ENCODE measurements around the gene SUSD1.

SUSD1 gene

DNA sequence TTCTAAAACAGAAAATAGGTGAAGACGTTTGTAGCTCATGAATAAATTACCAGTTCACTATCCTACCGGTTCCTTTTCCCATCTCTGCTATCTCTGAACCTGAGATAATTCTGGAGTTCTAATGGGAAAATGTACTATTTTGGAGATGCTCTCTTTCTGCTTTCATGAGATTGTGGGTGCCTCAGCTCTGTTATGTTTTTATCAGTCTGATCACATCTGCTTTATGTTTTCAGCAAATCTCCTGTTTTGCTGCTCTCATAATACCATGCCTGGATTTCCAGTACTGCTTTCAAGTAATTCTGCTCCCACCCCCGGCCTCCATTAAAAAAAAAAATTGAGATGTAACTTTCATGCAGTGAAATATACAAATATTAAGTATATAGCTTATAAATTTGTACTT is 9.1 kb upstream of the SUSD1 start:
- no peaks in the 10 kb centered on the region for H3K36me3 Mint-ChIP-seq

DNA sequence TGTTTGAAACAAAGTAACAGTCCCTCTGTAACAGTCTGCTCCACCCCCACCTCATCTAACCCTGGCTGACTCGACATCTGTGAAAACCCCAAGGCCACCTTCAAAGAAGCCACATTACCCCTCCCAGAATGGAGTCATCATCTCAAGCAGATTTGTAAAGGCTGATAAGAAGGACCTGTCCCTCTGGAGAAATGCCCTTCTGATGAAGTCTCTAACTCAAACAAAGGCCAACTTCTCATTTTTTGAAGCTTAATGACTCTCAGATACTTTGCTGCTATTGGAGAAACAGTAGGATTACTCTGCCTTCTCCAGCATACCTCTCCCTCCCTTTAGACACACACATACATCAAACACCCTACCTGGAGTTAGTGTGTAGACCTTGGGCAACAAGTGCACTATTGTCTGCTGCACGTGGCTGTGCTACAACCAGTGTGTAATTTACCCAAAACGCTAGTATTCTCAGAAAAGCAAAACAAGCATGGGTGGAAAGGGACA is 5.3 kb upstream of the SUSD1 start:
- H3K4me1 Mint-ChIP-seq = peaks cover 55% of the 10 kb centered on the region
- peaks cover 8% of the 10 kb centered on the region for H3K9me3 Mint-ChIP-seq
- no peak overlapping the region for H3K4me3 Mint-ChIP-seq
- H3K27me3 Mint-ChIP-seq = no peaks in the 10 kb centered on the region
- H3K27ac Mint-ChIP-seq = peak overlapping the region; percentile 85
- H3K36me3 Mint-ChIP-seq = no peaks in the 10 kb centered on the region

More for the DNA sequence above, 9.1 kb upstream of the SUSD1 start:
- no peaks in the 10 kb centered on the region for H3K27me3 Mint-ChIP-seq
- peaks cover 8% of the 10 kb centered on the region for H3K9me3 Mint-ChIP-seq
- H3K4me1 Mint-ChIP-seq = peaks cover 27% of the 10 kb centered on the region
- H3K4me3 Mint-ChIP-seq = no peak overlapping the region
- no peak overlapping the region for H3K27ac Mint-ChIP-seq

DNA sequence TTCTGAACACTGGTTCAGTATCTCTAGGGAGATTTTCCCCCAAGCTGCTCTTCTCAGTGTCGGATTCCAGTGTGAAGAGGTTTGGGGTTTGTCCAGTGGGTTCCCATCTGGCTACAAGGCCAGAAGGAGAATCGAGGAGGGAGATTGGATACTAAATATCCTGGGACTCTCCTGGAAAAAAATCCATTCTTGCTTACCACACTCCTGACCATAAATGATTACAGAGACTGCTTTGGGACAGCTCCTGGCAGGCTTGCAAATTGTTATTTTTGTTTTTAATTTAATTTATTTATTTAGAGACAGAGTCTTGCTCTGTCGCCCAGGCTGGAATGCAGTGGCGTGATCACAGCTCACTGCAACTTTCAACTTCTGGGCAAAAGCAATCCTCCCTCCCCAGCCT is 4.7 kb upstream of the SUSD1 start:
- no peaks in the 10 kb centered on the region for H3K36me3 Mint-ChIP-seq
- H3K4me1 Mint-ChIP-seq = peaks cover 58% of the 10 kb centered on the region

DNA sequence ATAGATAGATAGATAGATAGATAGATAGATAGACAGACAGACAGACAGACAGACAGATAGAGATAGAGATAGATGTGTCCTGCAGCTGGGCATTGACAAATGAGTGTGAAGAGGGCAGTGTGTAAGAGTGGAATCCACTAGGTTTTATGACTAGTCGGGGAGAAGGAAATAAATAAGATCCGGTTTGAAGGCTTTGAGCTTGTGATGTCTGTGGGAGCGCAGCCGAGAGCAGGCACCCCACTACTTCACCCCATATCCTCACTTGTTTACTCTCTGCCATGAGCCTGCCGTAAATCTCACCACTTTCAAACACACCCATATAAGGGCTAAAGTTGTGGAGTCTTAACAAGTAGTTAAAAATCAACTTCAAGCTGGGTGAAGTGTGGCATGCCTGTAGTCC is 1.4 kb upstream of the SUSD1 start:
- peaks cover 4% of the 10 kb centered on the region for H3K36me3 Mint-ChIP-seq
- peak overlapping the region; percentile 0 for H3K4me3 Mint-ChIP-seq
- H3K27me3 Mint-ChIP-seq = no peaks in the 10 kb centered on the region
- H3K9me3 Mint-ChIP-seq = no peaks in the 10 kb centered on the region
- H3K27ac Mint-ChIP-seq = peak overlapping the region; percentile 0
- peaks cover 74% of the 10 kb centered on the region for H3K4me1 Mint-ChIP-seq

More for the DNA sequence above, 4.7 kb upstream of the SUSD1 start:
- Mint-ChIP-seq H3K9me3 (peaks cover 8% of the 10 kb centered on the region), H3K4me3 (no peak overlapping the region), H3K27me3 (no peaks in the 10 kb centered on the region), H3K27ac (no peak overlapping the region)

DNA sequence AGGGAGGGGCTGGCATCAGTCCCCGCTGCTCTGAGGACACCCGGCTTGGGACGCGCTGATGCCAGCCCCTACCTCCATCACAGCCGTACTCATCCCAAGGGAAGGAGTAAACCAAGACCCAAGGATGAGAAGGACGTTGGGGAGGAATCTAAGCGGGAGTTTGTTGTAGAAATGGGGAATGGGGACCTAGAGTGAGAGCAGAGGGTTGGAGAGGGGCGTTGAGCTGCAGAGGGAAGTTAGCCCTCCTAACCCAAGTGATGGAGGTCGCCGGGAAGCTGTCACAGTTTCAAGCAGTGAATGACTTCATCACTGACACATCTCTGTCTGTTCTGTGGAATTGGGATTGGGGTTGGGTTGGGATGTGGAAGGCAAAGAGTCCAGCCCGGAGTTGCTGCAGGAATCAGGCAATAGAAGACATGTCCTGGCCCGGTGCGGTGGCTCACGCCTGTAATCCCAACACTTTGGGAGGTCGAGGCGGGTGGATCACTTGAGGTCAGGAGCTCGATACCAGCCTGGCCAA is 759 bp upstream of the SUSD1 start:
- Mint-ChIP-seq H3K36me3 (peaks cover 4% of the 10 kb centered on the region), H3K9me3 (no peaks in the 10 kb centered on the region), H3K27ac (no peak overlapping the region), H3K4me3 (peak overlapping the region; percentile 75), H3K4me1 (peaks cover 68% of the 10 kb centered on the region), H3K27me3 (no peaks in the 10 kb centered on the region)

DNA sequence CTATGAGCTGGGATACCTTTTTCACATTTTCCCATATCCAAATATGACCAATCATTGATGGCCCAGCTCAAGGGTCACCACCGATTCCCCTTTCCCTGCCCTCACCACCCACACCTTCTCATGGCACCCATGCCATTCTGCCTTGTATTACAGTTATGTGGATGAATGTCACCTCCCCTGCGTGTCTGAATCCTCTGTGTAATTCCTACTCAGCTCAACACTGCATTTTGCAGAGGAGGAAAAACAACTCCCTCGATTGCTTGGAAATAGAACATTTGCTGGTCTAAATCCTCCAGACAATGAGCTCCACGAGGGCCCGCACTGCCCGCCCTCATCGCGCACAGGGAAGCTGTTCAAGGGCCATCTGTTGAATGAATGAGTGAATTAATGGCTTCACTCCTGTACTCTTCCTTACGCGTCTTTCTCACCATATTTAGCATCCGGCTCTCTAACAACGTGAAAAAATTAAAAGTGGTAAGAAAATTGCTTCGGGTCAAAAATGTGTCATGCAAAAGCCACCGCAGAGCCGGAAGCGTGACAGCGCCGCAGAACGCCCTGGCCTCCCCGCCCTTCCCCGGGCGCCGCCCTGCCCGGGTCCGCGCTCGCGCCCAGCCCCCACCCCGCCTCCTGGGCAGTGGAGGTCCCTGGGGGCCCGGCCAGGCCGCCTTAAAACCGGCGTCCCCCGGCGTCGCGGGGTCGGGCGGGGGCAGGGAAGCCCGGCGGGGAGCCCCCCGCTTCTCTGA is 704 bp downstream of the SUSD1 start:
- Mint-ChIP-seq H3K4me3 (peak overlapping the region; percentile 84), H3K27ac (peak overlapping the region; percentile 73), H3K9me3 (no peaks in the 10 kb centered on the region), H3K27me3 (no peaks in the 10 kb centered on the region), H3K4me1 (peaks cover 65% of the 10 kb centered on the region), H3K36me3 (peaks cover 4% of the 10 kb centered on the region)

DNA sequence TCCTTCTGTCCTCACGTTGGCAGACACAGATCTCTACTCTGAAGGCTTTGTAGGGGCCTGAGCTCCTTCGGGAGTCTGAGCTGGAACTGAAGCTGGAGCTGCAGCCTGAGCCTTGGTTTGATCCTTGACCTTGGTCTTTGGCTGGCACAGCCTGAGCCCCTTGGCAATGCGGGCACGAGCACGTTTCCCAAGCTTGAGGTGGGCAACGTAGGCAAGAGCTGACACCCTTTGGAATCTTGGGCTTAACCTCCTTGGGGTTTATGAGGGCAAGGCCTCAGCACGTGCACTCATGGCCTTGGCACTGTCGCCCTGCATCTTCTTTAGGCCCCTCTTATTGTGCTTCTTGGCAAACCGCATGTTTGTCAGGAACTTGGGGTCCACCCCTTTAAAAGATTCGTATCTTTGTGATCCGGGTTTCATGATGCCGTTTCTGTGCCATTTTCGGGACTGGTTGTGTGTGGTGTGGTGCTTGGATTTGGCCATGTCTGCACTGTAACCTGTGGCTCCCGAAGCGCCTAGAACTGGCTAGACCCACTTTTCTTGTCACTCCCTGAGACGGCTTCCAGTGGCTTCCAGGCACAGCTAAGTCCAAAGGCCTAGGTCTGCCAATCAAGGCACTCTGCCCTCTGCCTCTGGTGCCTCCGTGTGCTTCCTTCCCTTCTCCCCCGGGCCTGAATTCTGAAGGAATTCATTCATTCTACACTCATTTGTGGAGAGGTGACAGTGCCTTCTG is 1.4 kb downstream of the SUSD1 start:
- Mint-ChIP-seq H3K4me1 (peaks cover 72% of the 10 kb centered on the region), H3K27me3 (no peaks in the 10 kb centered on the region)

DNA sequence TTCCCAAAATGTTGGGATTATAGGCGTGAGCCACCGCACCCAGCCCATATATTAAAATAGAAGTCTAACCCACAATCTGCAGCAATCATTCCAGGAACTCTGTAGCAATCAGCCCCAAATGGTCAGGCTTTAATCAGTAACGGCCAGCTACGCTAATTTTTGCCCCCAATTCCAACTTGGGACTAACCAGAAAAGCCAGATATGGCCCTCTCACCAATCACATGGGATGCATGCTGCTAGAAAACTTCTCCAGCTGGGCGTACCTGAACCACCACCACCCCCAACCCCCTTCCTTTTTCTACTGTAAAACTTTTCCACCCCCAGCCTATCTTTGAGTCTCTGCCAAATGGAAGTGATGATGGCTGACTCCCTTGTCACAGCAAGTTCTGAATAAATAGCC is 4.1 kb downstream of the SUSD1 start:
- no peak overlapping the region for H3K27ac Mint-ChIP-seq
- H3K36me3 Mint-ChIP-seq = peaks cover 4% of the 10 kb centered on the region
- H3K27me3 Mint-ChIP-seq = no peaks in the 10 kb centered on the region
- peaks cover 63% of the 10 kb centered on the region for H3K4me1 Mint-ChIP-seq
- no peak overlapping the region for H3K4me3 Mint-ChIP-seq
- no peaks in the 10 kb centered on the region for H3K9me3 Mint-ChIP-seq

More for the DNA sequence above, 1.4 kb downstream of the SUSD1 start:
- H3K9me3 Mint-ChIP-seq = no peaks in the 10 kb centered on the region
- no peak overlapping the region for H3K27ac Mint-ChIP-seq
- H3K4me3 Mint-ChIP-seq = peak overlapping the region; percentile 84
- H3K36me3 Mint-ChIP-seq = peaks cover 4% of the 10 kb centered on the region

DNA sequence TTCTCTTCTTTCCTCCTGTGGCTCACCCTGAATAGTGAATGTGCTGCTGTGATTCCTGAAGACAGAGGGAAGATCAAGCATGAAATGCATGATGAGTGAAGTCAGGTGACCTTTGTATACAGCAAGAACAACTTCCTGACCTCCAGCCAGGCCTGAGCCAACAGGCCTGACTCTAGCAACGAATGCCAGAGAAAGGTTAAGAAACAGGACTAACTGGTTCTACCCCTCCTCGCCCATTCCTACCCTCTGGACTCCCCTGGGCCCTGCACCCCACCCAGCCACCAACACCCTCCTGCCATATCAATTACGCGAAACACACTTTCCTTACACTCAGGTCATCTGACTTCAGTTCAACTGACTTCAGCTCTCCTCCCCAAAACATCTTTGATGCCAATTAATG is 4.9 kb downstream of the SUSD1 start:
- Mint-ChIP-seq H3K4me3 (no peak overlapping the region), H3K27ac (no peak overlapping the region), H3K27me3 (no peaks in the 10 kb centered on the region), H3K9me3 (no peaks in the 10 kb centered on the region), H3K4me1 (peaks cover 62% of the 10 kb centered on the region), H3K36me3 (peaks cover 4% of the 10 kb centered on the region)

DNA sequence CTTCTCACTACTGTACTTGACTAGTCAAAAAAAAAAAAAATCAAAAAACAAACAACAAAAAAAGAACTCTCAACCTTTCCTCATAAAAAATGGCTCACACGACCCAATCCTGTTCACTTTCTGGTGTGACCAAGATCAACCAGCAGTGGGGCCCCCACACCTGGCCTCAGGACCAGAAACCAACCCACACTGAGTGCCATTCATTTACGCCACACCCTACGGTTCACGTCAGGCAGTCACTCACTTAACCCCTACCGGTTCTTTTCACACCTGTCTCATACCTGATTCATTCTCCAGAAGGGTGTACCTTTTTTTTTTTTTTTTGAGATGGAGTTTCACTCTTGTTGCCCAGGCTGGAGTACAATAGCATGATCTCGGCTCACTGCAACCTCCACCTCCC is 5.7 kb downstream of the SUSD1 start:
- peaks cover 58% of the 10 kb centered on the region for H3K4me1 Mint-ChIP-seq
- no peak overlapping the region for H3K4me3 Mint-ChIP-seq
- H3K9me3 Mint-ChIP-seq = no peaks in the 10 kb centered on the region
- H3K36me3 Mint-ChIP-seq = peaks cover 4% of the 10 kb centered on the region
- no peaks in the 10 kb centered on the region for H3K27me3 Mint-ChIP-seq
- no peak overlapping the region for H3K27ac Mint-ChIP-seq

DNA sequence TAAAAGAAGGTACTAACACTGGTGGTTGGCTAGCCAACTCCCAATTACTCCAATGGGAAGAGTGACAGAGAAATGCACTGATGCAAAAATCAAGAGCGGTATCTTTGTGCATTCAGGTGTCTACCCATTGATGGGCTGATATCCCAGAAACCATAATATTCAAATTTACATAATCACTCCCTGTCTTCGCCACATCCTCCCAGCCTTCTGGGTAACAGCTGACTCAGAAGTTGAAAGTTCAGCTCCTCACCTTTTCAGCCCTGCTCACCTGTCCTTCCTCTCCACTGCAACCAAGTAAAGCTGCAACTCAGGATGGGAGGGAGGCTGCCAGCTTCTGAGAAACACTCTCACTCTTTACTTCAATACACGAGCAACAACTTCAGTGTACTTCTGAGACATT is 6.9 kb downstream of the SUSD1 start:
- Mint-ChIP-seq H3K4me3 (no peak overlapping the region), H3K27me3 (no peaks in the 10 kb centered on the region), H3K27ac (no peak overlapping the region), H3K36me3 (peaks cover 4% of the 10 kb centered on the region), H3K4me1 (peaks cover 49% of the 10 kb centered on the region), H3K9me3 (no peaks in the 10 kb centered on the region)

DNA sequence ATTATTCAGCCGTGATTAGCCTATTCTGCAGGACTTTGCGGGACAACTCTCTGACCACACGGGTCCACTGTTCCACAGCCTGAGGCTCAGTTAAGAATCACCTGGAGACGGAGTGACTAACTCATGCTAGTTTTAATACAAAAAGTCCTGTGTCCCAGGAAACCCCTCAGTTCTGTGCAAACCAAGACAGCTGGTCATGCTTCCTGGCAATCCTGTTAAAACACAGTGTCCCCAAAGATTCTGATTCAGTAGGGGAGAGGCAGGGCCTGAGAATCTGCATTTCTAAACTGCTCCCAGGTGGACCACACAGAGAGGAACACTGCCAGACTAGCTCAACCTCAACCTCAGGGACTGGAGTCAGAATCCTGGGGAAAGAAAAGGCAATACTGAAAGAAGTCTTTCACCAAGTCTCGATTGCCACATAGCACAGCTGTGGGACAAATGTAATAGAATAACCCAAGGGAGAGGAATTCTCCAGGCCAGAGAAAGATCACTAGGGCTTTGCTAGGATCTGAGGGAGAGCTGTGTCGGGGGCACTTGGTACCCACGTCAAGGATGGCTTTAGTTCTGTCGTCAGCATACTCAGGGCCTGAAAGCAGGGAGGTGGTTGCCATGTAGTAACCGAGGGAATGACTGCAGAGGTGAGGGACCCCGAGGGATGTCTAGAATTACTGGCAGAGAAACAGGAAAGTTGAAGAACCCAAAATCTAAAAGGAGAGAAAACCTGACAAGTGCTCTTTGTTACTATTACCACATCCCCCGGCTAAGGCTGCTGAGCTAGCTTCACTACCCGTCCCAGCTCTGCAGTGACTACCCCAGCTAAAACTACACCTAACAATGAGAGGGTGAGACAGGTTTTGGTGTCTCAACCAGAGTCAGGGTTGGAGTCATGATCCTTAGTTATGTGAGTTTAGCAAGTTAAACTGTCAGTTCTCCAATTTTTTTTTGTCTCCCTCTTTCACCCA is 8.6 kb downstream of the SUSD1 start:
- Mint-ChIP-seq H3K27me3 (no peaks in the 10 kb centered on the region), H3K36me3 (no peaks in the 10 kb centered on the region), H3K4me3 (no peak overlapping the region), H3K27ac (no peak overlapping the region), H3K9me3 (no peaks in the 10 kb centered on the region), H3K4me1 (peaks cover 37% of the 10 kb centered on the region)

DNA sequence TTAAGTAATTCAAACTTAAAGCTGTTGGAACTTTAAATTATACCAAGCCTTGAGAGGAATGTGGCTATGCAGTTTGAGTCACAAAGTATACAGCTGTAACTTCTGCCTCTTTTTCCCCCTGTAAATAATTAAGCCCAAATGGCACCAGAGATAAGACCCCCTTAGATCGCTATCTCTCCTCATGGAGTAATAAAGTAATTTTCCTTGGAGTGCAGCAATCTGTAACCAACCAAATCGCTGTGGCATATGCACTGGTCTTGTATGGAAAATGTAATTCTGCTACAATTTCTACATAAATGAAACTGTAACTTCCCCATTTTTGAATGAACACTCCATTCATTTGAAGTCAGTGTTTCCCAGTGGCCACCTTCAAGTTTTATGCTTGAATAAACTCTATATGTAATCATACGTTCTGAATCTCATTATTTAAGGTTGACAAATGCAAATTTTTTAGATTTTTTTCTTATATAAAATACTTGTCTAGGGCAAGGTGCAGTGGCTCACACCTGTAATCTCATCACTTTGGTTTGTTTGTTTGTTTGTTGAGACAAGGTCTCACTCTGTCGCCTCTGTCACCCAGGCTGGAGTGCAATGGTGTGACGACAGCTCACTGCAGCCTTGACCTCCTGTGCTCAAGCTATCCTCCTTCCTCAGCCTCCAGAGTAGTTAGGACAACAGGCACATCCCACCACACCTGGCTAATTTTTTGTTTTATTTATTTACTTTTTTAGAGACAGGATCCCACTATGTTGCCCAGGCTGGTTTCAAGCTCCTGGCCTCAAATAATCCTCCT is 12.3 kb downstream of the SUSD1 start:
- no peaks in the 10 kb centered on the region for H3K9me3 Mint-ChIP-seq
- H3K27ac Mint-ChIP-seq = no peak overlapping the region
- H3K4me1 Mint-ChIP-seq = peaks cover 12% of the 10 kb centered on the region
- H3K4me3 Mint-ChIP-seq = no peak overlapping the region
- H3K36me3 Mint-ChIP-seq = peaks cover 3% of the 10 kb centered on the region
- no peaks in the 10 kb centered on the region for H3K27me3 Mint-ChIP-seq

DNA sequence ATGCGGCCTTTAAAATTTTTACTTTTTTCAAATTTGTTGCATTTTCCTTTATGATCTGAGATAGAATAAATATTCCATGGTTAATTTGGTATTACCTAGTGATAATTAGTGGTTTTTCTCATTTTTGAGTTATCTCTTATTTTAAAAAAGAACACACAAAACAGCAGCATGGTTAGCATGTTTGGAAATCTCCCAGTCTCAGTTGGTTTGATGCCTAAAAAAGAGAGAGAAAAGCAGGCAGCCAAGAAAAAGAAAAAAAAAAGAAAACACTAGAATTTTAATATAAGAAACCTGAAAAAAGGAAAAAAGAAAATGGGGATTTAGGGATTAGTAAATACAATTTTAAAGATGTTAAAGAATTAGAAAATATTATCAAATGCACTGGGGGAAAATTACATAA is 15.3 kb downstream of the SUSD1 start:
- Mint-ChIP-seq H3K4me1 (no peaks in the 10 kb centered on the region), H3K4me3 (no peak overlapping the region), H3K27ac (no peak overlapping the region), H3K9me3 (no peaks in the 10 kb centered on the region), H3K36me3 (peaks cover 6% of the 10 kb centered on the region), H3K27me3 (no peaks in the 10 kb centered on the region)

Measured in activated naive CD4-positive, alpha-beta T cell treated with anti-CD3 and anti-CD28 coated beads, Interleukin-2, amount 50 U/mL, for 24 hours (primary cell).